Mesenchymal stem cell (in vitro differentiated cells and primary cell): ENCODE measurements around the gene JUN.

Source experiments
- DNase-seq: peaks from one replicate; pipeline ENCODE4 v3.0.0-alpha.2; 2013
- H2AFZ ChIP-seq: one replicate; pipeline ENCODE4 v1.6.1; 2013; ENCODE audit warnings: low read depth, mild to moderate bottlenecking, control low read depth, inconsistent platforms, low read length, moderate library complexity
- H2AK5ac ChIP-seq: 2 replicates; pipeline ENCODE4 v1.6.1; 2013; ENCODE audit warnings: low read length, moderate library complexity, mild to moderate bottlenecking, inconsistent platforms; ENCODE audit not compliant: severe bottlenecking
- H2BK120ac ChIP-seq: one replicate; pipeline ENCODE4 v1.6.1; 2013; ENCODE audit warnings: low read depth, mild to moderate bottlenecking, inconsistent platforms, low read length, moderate library complexity
- H2BK12ac ChIP-seq, 2 experiments: one replicate each; pipeline ENCODE4 v1.6.1; 2013; ENCODE audit warnings: inconsistent platforms in 2 of 2, low read length in 2 of 2, mild to moderate bottlenecking in 2 of 2, moderate library complexity in 2 of 2, control low read depth in 1 of 2
- H2BK15ac ChIP-seq: one replicate; pipeline ENCODE4 v1.6.1; 2013; ENCODE audit warnings: mild to moderate bottlenecking, low read depth, inconsistent platforms; ENCODE audit not compliant: poor library complexity, severe bottlenecking
- H2BK5ac ChIP-seq: 2 replicates; pipeline ENCODE4 v1.6.1; 2013; ENCODE audit warnings: low read depth, mild to moderate bottlenecking, low read length, control low read depth, inconsistent platforms; ENCODE audit not compliant: poor library complexity, severe bottlenecking
- H3K14ac ChIP-seq, 2 experiments: one replicate each; pipeline ENCODE4 v1.6.1; 2013; ENCODE audit warnings: inconsistent platforms in 2 of 2, low read length in 2 of 2, control low read depth in 1 of 2, mild to moderate bottlenecking in 1 of 2, moderate library complexity in 1 of 2
- H3K18ac ChIP-seq, 2 experiments: one replicate each; pipeline ENCODE4 v1.6.1; 2013; ENCODE audit warnings: inconsistent platforms in 2 of 2, low read length in 2 of 2, control low read depth in 1 of 2, low read depth in 1 of 2, mild to moderate bottlenecking in 1 of 2
- H3K23ac ChIP-seq, 2 experiments: one replicate each; pipeline ENCODE4 v1.6.1; 2013; ENCODE audit warnings: inconsistent platforms in 2 of 2, low read length in 2 of 2, mild to moderate bottlenecking in 2 of 2, moderate library complexity in 2 of 2, control low read depth in 1 of 2
- H3K27ac ChIP-seq: 2 replicates; pipeline ENCODE4 v1.5.1; 2013; ENCODE audit warnings: mild to moderate bottlenecking, moderate library complexity, low read length, control low read depth, inconsistent platforms; ENCODE audit not compliant: poor library complexity, severe bottlenecking
- H3K27me3 ChIP-seq, 2 experiments: 2 replicates each; pipeline versions ENCODE4 v1.6.1 to v1.7.0; 2013; ENCODE audit warnings: low read length in 2 of 2, mild to moderate bottlenecking in 2 of 2, moderate library complexity in 2 of 2, control low read depth in 1 of 2, inconsistent platforms in 1 of 2; ENCODE audit not compliant: control insufficient read depth in 1 of 2, insufficient read depth in 1 of 2
- H3K36me3 ChIP-seq, 2 experiments: 2 replicates each; pipeline versions ENCODE4 v1.6.1 to v1.7.0; 2013; ENCODE audit warnings: low read length in 2 of 2, control low read depth in 1 of 2, inconsistent platforms in 1 of 2, low read depth in 1 of 2, mild to moderate bottlenecking in 1 of 2; ENCODE audit not compliant: insufficient read depth in 2 of 2, control insufficient read depth in 1 of 2
- H3K4ac ChIP-seq, 2 experiments: one replicate each; pipeline ENCODE4 v1.6.1; 2013; ENCODE audit warnings: inconsistent platforms in 2 of 2, low read length in 2 of 2, mild to moderate bottlenecking in 2 of 2, moderate library complexity in 2 of 2, control low read depth in 1 of 2, low read depth in 1 of 2
- H3K4me1 ChIP-seq: 2 replicates; pipeline ENCODE4 v1.6.1; 2013; ENCODE audit warnings: low read depth, low read length, control low read depth; ENCODE audit not compliant: control insufficient read depth, insufficient read depth
- H3K4me2 ChIP-seq: 2 replicates; pipeline ENCODE4 v1.6.1; 2013; ENCODE audit warnings: low read length, mild to moderate bottlenecking, inconsistent platforms; ENCODE audit not compliant: poor library complexity, severe bottlenecking
- H3K4me3 ChIP-seq, 2 experiments: 2 replicates each; pipeline versions ENCODE4 v1.5.1 to v1.7.0; 2013; ENCODE audit warnings: low read length in 2 of 2, mild to moderate bottlenecking in 2 of 2, control low read depth in 1 of 2, low read depth in 1 of 2; ENCODE audit not compliant: insufficient read depth in 1 of 2
- H3K79me1 ChIP-seq: replicated peaks from 2 replicates; pipeline ENCODE4 v1.6.1; 2013; ENCODE audit warnings: mild to moderate bottlenecking, control low read depth, low read length, inconsistent platforms; ENCODE audit not compliant: poor library complexity, severe bottlenecking
- H3K9ac ChIP-seq: 2 replicates; pipeline ENCODE4 v1.7.0; 2013; ENCODE audit warnings: mild to moderate bottlenecking, low read length, moderate library complexity
- H3K9me3 ChIP-seq: 2 replicates; pipeline ENCODE4 v1.7.0; 2013; ENCODE audit warnings: mild to moderate bottlenecking, low read length; ENCODE audit not compliant: control insufficient read depth
- H4K8ac ChIP-seq: one replicate; pipeline ENCODE4 v1.6.1; 2013; ENCODE audit warnings: inconsistent platforms, mild to moderate bottlenecking, low read length, moderate library complexity
- H4K91ac ChIP-seq: one replicate; pipeline ENCODE4 v1.6.1; 2013; ENCODE audit warnings: mild to moderate bottlenecking, low read length, inconsistent platforms
- WGBS: methylation state at CpG from one replicate; pipeline ENCODE4 v1.1.7; 2013; ENCODE audit warnings: mixed read lengths; 5-methylcytosine and 5-hydroxymethylcytosine counted together

JUN gene

GRCh38 chr1:58815686-58816071 is 31.8 kb upstream of the JUN start:
- no peaks in the 10 kb centered on the region for H3K27me3 ChIP-seq
- peak overlapping the region; percentile 84 to 86 for H3K4ac ChIP-seq
- H2BK15ac ChIP-seq: peak overlapping the region; percentile 26
- peak; percentile 66 for DNase-seq
- H3K79me1 ChIP-seq: peaks cover 4% of the 10 kb centered on the region
- peak overlapping the region; percentile 83 for H4K91ac ChIP-seq
- no peak overlapping the region for H3K14ac ChIP-seq
- peak overlapping the region in 1 of 2 experiments; percentile 78 for H3K4me3 ChIP-seq
- H2BK120ac ChIP-seq: no peak overlapping the region
- no peaks in the 10 kb centered on the region for H3K36me3 ChIP-seq
- no peaks in the 10 kb centered on the region for H3K9me3 ChIP-seq
- peak overlapping the region; percentile 90 for H3K9ac ChIP-seq
- peak overlapping the region in 1 of 2 experiments; percentile 87 for H2BK12ac ChIP-seq
- peak overlapping the region; percentile 90 for H4K8ac ChIP-seq
- WGBS: 0% methylated on average over 8 of the region's 13 CpGs
- H3K18ac ChIP-seq: peak overlapping the region; percentile 69 to 79
- peak overlapping the region; percentile 77 for H3K4me2 ChIP-seq
- peaks cover 18% of the 10 kb centered on the region for H3K4me1 ChIP-seq
- H3K23ac ChIP-seq: no peak overlapping the region
- H2BK5ac ChIP-seq: peak overlapping the region; percentile 97
- peak overlapping the region; percentile 99 for H3K27ac ChIP-seq
- no peak overlapping the region for H2AFZ ChIP-seq
- H2AK5ac ChIP-seq: peak overlapping the region; percentile 9

- Histone ChIP-seq H3K27ac (peak overlapping the region; percentile 99), H3K23ac (no peak overlapping the region), H4K8ac (peak overlapping the region; percentile 97), H2AFZ (peak overlapping the region; percentile 8), H3K79me1 (peaks cover 4% of the 10 kb centered on the region), H2BK12ac (peak overlapping the region; percentile 59 to 87), H4K91ac (peak overlapping the region; percentile 98), H3K36me3 (no peaks in the 10 kb centered on the region), H2BK5ac (peak overlapping the region; percentile 97), H3K9me3 (no peaks in the 10 kb centered on the region), H2BK120ac (peak overlapping the region; percentile 75), H3K27me3 (no peaks in the 10 kb centered on the region), H3K4me3 (peak overlapping the region; percentile 11 to 78), H3K18ac (peak overlapping the region; percentile 79 to 88), H3K4me1 (peaks cover 18% of the 10 kb centered on the region), H2AK5ac (peak overlapping the region; percentile 34), H3K14ac (no peak overlapping the region), H3K9ac (peak overlapping the region; percentile 90), H3K4me2 (peak overlapping the region; percentile 77), H2BK15ac (peak overlapping the region; percentile 87), H3K4ac (peak overlapping the region; percentile 73 to 94)
- 0% methylated on average over 27 of the region's 36 CpGs for WGBS
- peak; percentile 96 for DNase-seq
Measured at GRCh38 chr1:58815069-58815685, 31.3 kb upstream of the JUN start.

GRCh38 chr1:58814251-58815068 is 30.6 kb upstream of the JUN start:
- WGBS: 13% methylated on average over 45 of the region's 45 CpGs
- Histone ChIP-seq H3K4ac (peak overlapping the region; percentile 84 to 94), H3K4me2 (peak overlapping the region; percentile 77)

GRCh38 chr1:58813801-58814200 is 30.0 kb upstream of the JUN start:
- H4K8ac ChIP-seq: peak overlapping the region; percentile 49
- H3K4me1 ChIP-seq: peaks cover 18% of the 10 kb centered on the region
- H3K14ac ChIP-seq: no peak overlapping the region
- peak overlapping the region in 1 of 2 experiments; percentile 23 for H3K23ac ChIP-seq
- H3K27ac ChIP-seq: no peak overlapping the region
- H2AK5ac ChIP-seq: peak overlapping the region; percentile 69
- no peak overlapping the region for H3K9ac ChIP-seq
- no peak overlapping the region for H2AFZ ChIP-seq
- H3K27me3 ChIP-seq: no peaks in the 10 kb centered on the region
- H2BK120ac ChIP-seq: peak overlapping the region; percentile 64
- no peak overlapping the region for H3K4me3 ChIP-seq
- no peaks in the 10 kb centered on the region for H3K9me3 ChIP-seq
- H2BK5ac ChIP-seq: no peak overlapping the region
- H3K79me1 ChIP-seq: peaks cover 4% of the 10 kb centered on the region
- WGBS: 78% methylated on average over 7 of the region's 7 CpGs
- H3K36me3 ChIP-seq: no peaks in the 10 kb centered on the region
- DNase-seq: peak; percentile 13
- no peak overlapping the region for H3K4me2 ChIP-seq
- H4K91ac ChIP-seq: peak overlapping the region; percentile 98
- H2BK15ac ChIP-seq: peak overlapping the region; percentile 87
- peak overlapping the region; percentile 80 to 85 for H2BK12ac ChIP-seq
- peak overlapping the region; percentile 54 to 84 for H3K4ac ChIP-seq
- H3K18ac ChIP-seq: peak overlapping the region; percentile 55 to 88

More at GRCh38 chr1:58814251-58815068, 30.6 kb upstream of the JUN start:
- peak overlapping the region; percentile 55 to 88 for H3K18ac ChIP-seq
- peak overlapping the region; percentile 87 for H2BK15ac ChIP-seq
- peak overlapping the region; percentile 47 for H2AFZ ChIP-seq
- peak overlapping the region; percentile 97 for H2BK5ac ChIP-seq
- H3K79me1 ChIP-seq: peaks cover 4% of the 10 kb centered on the region
- peak overlapping the region; percentile 69 for H2AK5ac ChIP-seq
- peak overlapping the region; percentile 75 for H2BK120ac ChIP-seq
- H4K8ac ChIP-seq: peak overlapping the region; percentile 97
- peak overlapping the region in 1 of 2 experiments; percentile 19 for H3K23ac ChIP-seq
- H2BK12ac ChIP-seq: peak overlapping the region; percentile 80 to 91
- peak overlapping the region in 1 of 2 experiments; percentile 78 for H3K4me3 ChIP-seq
- H3K14ac ChIP-seq: no peak overlapping the region
- H3K9me3 ChIP-seq: no peaks in the 10 kb centered on the region
- no peaks in the 10 kb centered on the region for H3K27me3 ChIP-seq
- H3K36me3 ChIP-seq: no peaks in the 10 kb centered on the region
- H3K27ac ChIP-seq: peak overlapping the region; percentile 93
- peak overlapping the region; percentile 90 for H3K9ac ChIP-seq
- H4K91ac ChIP-seq: peak overlapping the region; percentile 98
- peak; percentile 72 for DNase-seq
- peaks cover 18% of the 10 kb centered on the region for H3K4me1 ChIP-seq
